CD4-positive, alpha-beta T cell (primary cell): ENCODE data around the gene CTIF. TPM values are rescaled to one million over a fixed set of nuclear protein-coding genes. Genes with fewer than 3 reads are reported as not detected.

ENCODE experiments used
- ATAC-seq: fragments of 200-7000 bp; cut with Tn5 transposase; one replicate; pipeline ENCODE4 v1.10.0; 2022; ENCODE audit warnings: mild to moderate bottlenecking; ENCODE audit not compliant: poor library complexity
- CTCF ChIA-PET: fragments of 350-600 bp; sonication (Branson Sonifier 250); formaldehyde crosslinking; loops from one replicate; lab custom pipeline; 2021; ENCODE audit warnings: antibody characterized with exemption, inconsistent platforms; lab: Charles Lee
- POLR2A ChIA-PET: fragments of 350-600 bp; sonication (Branson Sonifier 250); formaldehyde crosslinking; loops from one replicate; lab custom pipeline; 2021; ENCODE audit warnings: antibody characterized with exemption, inconsistent platforms; lab: Charles Lee
- DNase-seq, 14 experiments: peaks; one replicate each; pipeline ENCODE4 v3.0.0-alpha.2; 2013 to 2020; ENCODE audit warnings: mixed read lengths in 2 of 14
- H3K27ac ChIP-seq, 2 donors: one replicate each; pipeline versions ENCODE4 v1.5.1 to v1.7.0; 2013; ENCODE audit warnings: low read length in 2 of 2, low read depth in 1 of 2, mild to moderate bottlenecking in 1 of 2
- H3K27me3 ChIP-seq, 2 experiments: 1 replicate in 1 of 2; 2 replicates in 1 of 2; pipeline versions ENCODE4 v1.6.1 to v1.7.0; 2013; ENCODE audit warnings: low read length in 2 of 2, control low read depth in 1 of 2, mild to moderate bottlenecking in 1 of 2, moderate library complexity in 1 of 2; ENCODE audit not compliant: insufficient read depth in 2 of 2, control insufficient read depth in 1 of 2
- H3K36me3 ChIP-seq: one replicate; pipeline ENCODE4 v1.6.1; 2013; ENCODE audit warnings: low read length, control low read depth; ENCODE audit not compliant: insufficient read depth
- H3K4me1 ChIP-seq: one replicate; pipeline ENCODE4 v1.6.1; 2013; ENCODE audit warnings: low read length, control low read depth; ENCODE audit not compliant: insufficient read depth
- H3K4me3 ChIP-seq: one replicate; pipeline ENCODE4 v1.5.1; 2013; ENCODE audit warnings: mild to moderate bottlenecking, low read length, moderate library complexity
- H3K9me3 ChIP-seq, 2 experiments: 1 replicate in 1 of 2; 2 replicates in 1 of 2; pipeline versions ENCODE4 v1.6.1 to v1.7.0; 2013; ENCODE audit warnings: low read length in 2 of 2, mild to moderate bottlenecking in 2 of 2, control low read depth in 1 of 2, moderate library complexity in 1 of 2; ENCODE audit not compliant: control insufficient read depth in 1 of 2, insufficient read depth in 1 of 2
- H3K27ac Mint-ChIP-seq: one replicate; pipeline ENCODE4 v1.8.0; 2020; ENCODE audit warnings: mixed read lengths
- H3K27me3 Mint-ChIP-seq: one replicate; pipeline ENCODE4 v1.8.0; 2021; ENCODE audit warnings: mixed read lengths
- H3K36me3 Mint-ChIP-seq: one replicate; pipeline ENCODE4 v1.8.0; 2021; ENCODE audit warnings: low read depth, mixed read lengths
- H3K4me1 Mint-ChIP-seq: one replicate; pipeline ENCODE4 v1.8.0; 2021; ENCODE audit warnings: low read depth, mixed read lengths
- H3K4me3 Mint-ChIP-seq: one replicate; pipeline ENCODE4 v1.8.0; 2020; ENCODE audit warnings: mild to moderate bottlenecking, mixed read lengths
- H3K9me3 Mint-ChIP-seq: one replicate; pipeline ENCODE4 v1.8.0; 2020; ENCODE audit warnings: mixed read lengths
- CTCF ChIP-seq: fragments of 200-600 bp; IDR thresholded peaks from one replicate; pipeline ENCODE4 v1.8.0; 2022; ENCODE audit warnings: antibody characterized with exemption, mild to moderate bottlenecking
- intact Hi-C, 2 experiments: fragments of 100-400 bp; cut with DNase I in 1 of 2; cut with micrococcal nuclease in 1 of 2; formaldehyde crosslinking; loops; one replicate each; pipeline versions ENCODE4 v1.15.1 to v1.9.0; 2023 to 2025; cut with DNase I, micrococcal nuclease
- total RNA-seq, 174 experiments: library from RNA in 2 of 174; stranded (reverse) in 2 of 174; gene quantifications; one replicate each; pipeline ENCODE4 v1.2.3 and lab custom pipeline; 2021 to 2026

The CTIF gene
- total RNA-seq, 2 experiments from 2014 or later: 1.1 to 2.9 TPM

- Mint-ChIP-seq H3K4me3 (no peak overlapping the region), H3K4me1 (no peaks in the 10 kb centered on the region), H3K9me3 (no peaks in the 10 kb centered on the region), H3K27ac (no peak overlapping the region), H3K27me3 (no peaks in the 10 kb centered on the region), H3K36me3 (no peaks in the 10 kb centered on the region)
- ChIA-PET CTCF (no interaction called here), POLR2A (no interaction called here)
- no peak overlapping the region for H3K4me3 ChIP-seq
- intact Hi-C loops: no loop called here
- no peak for ATAC-seq
- H3K27me3 ChIP-seq: no peaks in the 10 kb centered on the region
- no peak for DNase-seq
- H3K9me3 ChIP-seq: no peaks in the 10 kb centered on the region
- no peaks in the 10 kb centered on the region for H3K36me3 ChIP-seq
- H3K27ac ChIP-seq: no peak overlapping the region
- peaks cover 11% of the 10 kb centered on the region for H3K4me1 ChIP-seq
- no peak for TF ChIP-seq CTCF
Measured at GRCh38 chr18:48794251-48794970, 255.6 kb downstream of the CTIF start.

- intact Hi-C loops: no loop called here
- Mint-ChIP-seq H3K36me3 (no peaks in the 10 kb centered on the region), H3K27ac (no peak overlapping the region), H3K9me3 (no peaks in the 10 kb centered on the region), H3K4me1 (no peaks in the 10 kb centered on the region), H3K4me3 (no peak overlapping the region), H3K27me3 (no peaks in the 10 kb centered on the region)
- H3K27me3 ChIP-seq: no peaks in the 10 kb centered on the region
- DNase-seq (no peak), ATAC-seq (no peak)
- ChIA-PET CTCF (no interaction called here), POLR2A (no interaction called here)
- no peaks in the 10 kb centered on the region for H3K36me3 ChIP-seq
- H3K27ac ChIP-seq: no peak overlapping the region
- H3K9me3 ChIP-seq: no peaks in the 10 kb centered on the region
- no peak for TF ChIP-seq CTCF
- peaks cover 11% of the 10 kb centered on the region for H3K4me1 ChIP-seq
- no peak overlapping the region for H3K4me3 ChIP-seq
Measured at GRCh38 chr18:48795696-48796095, 256.9 kb downstream of the CTIF start.

- Mint-ChIP-seq H3K4me1 (peaks cover 5% of the 10 kb centered on the region), H3K27me3 (no peaks in the 10 kb centered on the region), H3K9me3 (no peaks in the 10 kb centered on the region), H3K27ac (no peak overlapping the region), H3K4me3 (no peak overlapping the region), H3K36me3 (no peaks in the 10 kb centered on the region)
- no peak overlapping the region for H3K27ac ChIP-seq
- DNase-seq (peak in 1 of 14 experiments; percentile 5), ATAC-seq (no peak)
- H3K4me1 ChIP-seq: peaks cover 14% of the 10 kb centered on the region
- intact Hi-C loops: no loop called here
- H3K36me3 ChIP-seq: no peaks in the 10 kb centered on the region
- POLR2A ChIA-PET: no interaction called here
- CTCF ChIA-PET: no interaction called here
- no peak for TF ChIP-seq CTCF
- H3K27me3 ChIP-seq: no peaks in the 10 kb centered on the region
- H3K4me3 ChIP-seq: no peak overlapping the region
- no peaks in the 10 kb centered on the region for H3K9me3 ChIP-seq
Measured at GRCh38 chr18:48796491-48797205, 257.8 kb downstream of the CTIF start.
